Anterior cingulate cortex (tissue), 58 donors: ENCODE measurements around the gene C10orf95.
A peak's percentile ranks its signal among the peaks of the same experiment; 100 is the strongest.

ENCODE experiments used
- DNase-seq, 58 donors: peaks; one replicate each; lab custom pipeline; 2025; lab: John Stamatoyannopoulos, UW

The C10orf95 gene

GRCh38 chr10:102436312-102436711 lies 15.0 kb downstream of the C10orf95 start:
- no peak for DNase-seq

- DNase-seq, result peak in 9 of 58 donors; percentile 15 to 46 (median 19)
These were observed 15.7 kb downstream of the C10orf95 start for GRCh38 chr10:102435529-102436233.

DNA sequence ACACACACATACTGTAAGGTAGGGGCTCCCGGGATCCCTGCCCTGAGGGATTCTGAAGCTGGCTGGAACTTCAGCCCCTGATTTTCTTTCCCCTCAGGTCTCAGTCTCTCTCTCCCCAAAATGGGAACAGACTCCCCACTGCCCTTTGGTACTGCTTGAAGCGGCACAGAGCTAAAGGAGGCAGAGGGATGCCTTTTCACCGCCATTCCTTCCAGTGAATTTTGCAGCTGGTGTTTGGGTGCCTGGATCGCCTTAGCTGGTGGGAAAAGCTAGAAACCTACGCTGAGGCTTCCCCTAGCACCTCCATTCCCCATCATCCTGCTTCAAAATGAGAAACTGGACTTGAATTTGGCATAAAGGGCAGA lies 16.2 kb downstream of the C10orf95 start:
- DNase-seq, result peak in 1 of 58 donors; percentile 19

- DNase-seq, result no peak
These were observed 16.8 kb downstream of the C10orf95 start for GRCh38 chr10:102434394-102435132.

DNA sequence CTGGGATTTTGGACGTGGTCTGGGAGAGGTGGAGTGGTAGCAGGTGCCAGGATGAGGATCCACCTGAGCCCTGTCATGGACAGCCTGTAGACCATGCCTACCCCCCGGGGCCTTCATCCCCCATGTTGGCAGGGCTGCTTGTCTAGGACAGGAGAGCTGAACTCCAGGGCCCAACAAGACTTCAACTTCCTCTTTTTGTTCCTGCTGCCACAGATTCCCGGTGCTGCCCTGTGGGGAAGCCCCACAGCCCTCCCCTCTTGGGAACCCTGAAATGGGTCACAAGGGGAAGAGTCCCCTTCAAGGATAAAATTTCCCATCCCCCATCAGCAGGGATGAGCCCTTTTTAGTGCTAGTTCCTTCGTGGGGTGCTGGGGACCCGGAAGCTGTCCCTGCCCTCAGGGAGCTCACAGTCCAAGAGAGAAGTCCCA lies 17.7 kb downstream of the C10orf95 start:
- DNase-seq, result no peak

GRCh38 chr10:102432162-102432950 lies 19.0 kb downstream of the C10orf95 start, which contains the start of gene CUEDC2:
Gene CUEDC2 (minus strand): TSS chr10:102432574. CDS start chr10:102425188, 7,386 bp downstream.
- peak; percentile 52 to 98 (median 93) for DNase-seq

DNA sequence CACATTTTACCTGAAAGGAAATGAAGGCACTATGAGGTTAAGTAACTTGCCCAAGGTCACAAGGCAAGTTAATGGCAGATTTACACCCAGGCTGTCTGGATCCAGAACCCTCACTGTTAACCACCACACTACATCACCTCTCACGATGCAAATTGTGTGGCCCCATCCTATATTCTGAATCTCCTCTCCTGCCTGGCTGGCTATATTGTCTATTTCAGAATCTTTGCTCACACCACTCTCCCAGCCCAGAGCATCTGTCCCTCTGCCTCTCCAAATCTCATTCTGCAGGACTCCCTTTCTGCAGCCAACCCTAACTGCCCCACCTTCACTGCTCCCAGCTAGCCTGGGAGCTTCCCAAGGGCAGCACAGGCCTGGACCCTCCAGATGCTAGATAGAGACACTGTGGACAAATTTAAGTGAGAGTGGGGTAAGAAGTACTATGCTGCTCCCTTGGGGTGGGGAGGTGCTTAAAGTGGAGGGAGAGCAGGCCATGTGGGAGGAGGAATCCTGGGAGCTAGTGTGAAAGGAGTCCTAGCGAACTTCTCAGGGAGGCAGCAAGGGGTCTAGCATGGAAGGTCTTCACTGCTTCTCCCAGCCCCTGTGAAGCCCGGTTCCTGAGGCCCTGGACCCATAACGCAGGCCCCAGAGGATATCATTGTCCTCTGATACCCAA lies 19.8 kb downstream of the C10orf95 start:
- DNase-seq, result peak in 1 of 58 donors; percentile 25

GRCh38 chr10:102429468-102429867 lies 21.9 kb downstream of the C10orf95 start:
- no peak for DNase-seq

- DNase-seq, result no peak
These were observed 24.5 kb downstream of the C10orf95 start for GRCh38 chr10:102426803-102427287.

DNA sequence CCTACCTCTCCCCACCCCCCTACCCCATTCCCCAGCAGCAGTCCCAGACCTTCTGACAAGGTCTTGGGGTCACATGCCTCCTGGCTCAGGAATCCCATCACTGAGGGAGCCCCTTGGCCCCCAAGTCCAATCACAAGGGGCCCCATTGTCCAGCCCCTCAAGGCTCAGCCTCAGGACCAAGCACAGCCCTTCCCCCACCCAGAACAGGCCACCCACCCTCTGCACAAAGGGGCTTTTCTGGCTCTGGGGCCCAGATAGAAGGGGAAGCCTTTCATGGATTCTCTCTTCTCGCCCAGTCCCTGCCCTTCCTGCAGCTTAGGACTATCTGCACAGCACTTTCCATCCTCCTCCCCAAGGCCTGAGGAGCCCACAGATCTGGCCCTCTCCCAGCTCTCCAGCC lies 25.9 kb downstream of the C10orf95 start:
- DNase-seq, result no peak

DNA sequence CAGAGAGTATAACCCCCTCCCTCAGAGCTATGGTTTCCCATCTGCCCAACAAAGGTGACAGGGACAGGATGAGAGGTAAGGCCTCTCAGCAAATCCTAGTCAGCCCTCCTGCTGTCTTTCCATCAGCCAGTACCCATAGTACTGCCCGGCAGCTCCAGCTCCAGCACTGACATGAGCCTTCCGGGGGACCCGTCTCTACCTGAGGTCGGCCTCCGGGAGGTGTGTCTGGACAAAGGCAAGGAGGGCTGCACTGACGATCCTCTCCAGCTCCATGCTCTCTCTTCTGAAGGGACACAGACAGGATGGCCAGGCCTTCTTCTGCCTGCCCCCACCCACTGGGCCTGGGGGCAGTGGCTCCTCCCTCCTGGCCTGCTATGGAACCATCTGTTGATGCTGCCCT lies 26.4 kb downstream of the C10orf95 start:
- DNase-seq, result no peak

DNA sequence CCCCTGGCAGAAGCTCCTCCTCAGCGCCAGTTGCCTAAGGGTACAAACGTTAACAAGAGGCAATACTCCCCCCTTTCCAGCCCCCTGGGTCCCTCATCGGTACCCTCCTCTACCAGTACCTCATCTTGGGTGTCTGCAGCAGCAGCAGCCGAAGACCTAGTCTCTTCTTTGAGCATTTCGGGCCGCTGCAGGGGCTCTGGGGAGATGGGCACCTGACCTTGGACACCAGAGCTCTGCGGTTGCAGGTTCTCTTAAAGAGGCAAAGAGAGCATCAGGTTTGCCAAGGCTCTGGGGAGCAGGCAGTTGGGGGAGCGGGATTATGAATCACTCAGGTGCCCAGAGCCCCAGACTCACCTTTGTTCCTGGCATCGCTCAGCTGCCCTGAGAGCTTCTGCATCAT lies 27.2 kb downstream of the C10orf95 start:
- DNase-seq, result no peak

GRCh38 chr10:102423372-102423968 lies 27.9 kb downstream of the C10orf95 start:
- DNase-seq, result no peak

DNA sequence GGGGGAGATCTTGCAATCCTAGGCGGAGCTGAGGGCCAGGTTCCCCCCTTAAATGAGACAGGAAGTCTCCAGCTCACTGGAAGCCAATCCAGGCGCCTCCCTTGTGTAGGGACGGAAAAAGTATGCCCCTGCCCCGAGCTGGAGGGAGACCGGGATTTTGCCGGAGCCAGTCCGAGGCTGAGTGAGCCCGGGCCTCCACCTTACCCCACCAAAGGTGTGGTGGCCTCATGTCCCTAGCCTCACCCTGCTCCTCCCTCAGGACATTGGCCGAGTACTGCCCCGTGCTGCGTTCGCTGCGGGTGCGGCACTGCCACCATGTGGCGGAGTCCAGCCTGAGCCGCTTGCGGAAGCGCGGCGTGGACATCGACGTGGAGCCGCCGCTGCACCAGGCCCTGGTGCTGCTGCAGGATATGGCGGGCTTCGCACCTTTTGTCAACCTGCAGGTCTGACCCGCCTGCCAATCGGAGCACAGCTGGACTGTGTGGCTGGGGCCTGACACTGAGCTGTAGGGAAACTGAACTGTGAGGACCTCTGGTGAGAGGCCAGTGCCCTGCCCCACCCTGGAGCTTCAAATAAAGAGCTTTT lies 28.7 kb downstream of the C10orf95 start:
- DNase-seq, result peak in 48 of 58 donors; percentile 17 to 77 (median 54)

DNA sequence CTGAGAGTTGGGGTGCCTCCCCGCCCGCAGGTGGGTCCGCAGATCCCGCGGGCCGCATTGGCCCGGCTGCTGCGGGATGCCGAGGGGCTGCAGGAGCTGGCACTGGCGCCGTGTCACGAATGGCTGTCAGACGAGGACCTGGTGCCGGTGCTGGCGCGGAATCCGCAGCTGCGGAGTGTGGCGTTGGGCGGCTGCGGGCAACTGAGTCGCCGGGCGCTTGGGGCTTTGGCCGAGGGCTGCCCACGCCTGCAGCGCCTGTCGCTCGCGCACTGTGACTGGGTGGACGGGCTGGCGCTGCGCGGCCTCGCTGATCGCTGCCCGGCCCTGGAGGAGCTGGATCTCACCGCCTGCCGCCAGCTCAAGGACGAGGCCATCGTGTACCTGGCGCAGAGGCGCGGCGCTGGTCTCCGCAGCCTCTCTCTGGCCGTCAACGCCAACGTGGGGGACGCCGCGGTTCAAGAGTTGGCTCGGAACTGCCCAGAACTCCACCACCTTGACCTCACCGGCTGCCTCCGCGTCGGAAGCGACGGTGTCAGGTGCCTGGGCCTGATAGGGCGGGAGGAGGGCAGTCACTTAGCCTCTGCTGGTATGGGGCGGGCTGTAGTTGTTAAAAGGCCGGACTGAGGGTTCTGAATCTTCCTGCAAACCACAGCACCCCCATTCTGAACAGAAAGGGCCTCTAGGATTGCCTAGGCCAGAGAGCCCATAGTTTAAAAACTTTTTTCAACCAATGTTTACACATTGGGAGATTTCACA lies 29.4 kb downstream of the C10orf95 start:
- peak in 5 of 58 donors; percentile 19 to 50 (median 33) for DNase-seq

- DNase-seq, result peak in 1 of 58 donors; percentile 57
These were observed 29.9 kb downstream of the C10orf95 start for GRCh38 chr10:102421507-102421756.

GRCh38 chr10:102420714-102421506 lies 30.4 kb downstream of the C10orf95 start, which contains the start of gene FBXL15:
Gene FBXL15 (plus strand): TSS chr10:102420836. CDS start chr10:102421130, 294 bp downstream.
- DNase-seq, result peak; percentile 74 to 97 (median 94)

DNA sequence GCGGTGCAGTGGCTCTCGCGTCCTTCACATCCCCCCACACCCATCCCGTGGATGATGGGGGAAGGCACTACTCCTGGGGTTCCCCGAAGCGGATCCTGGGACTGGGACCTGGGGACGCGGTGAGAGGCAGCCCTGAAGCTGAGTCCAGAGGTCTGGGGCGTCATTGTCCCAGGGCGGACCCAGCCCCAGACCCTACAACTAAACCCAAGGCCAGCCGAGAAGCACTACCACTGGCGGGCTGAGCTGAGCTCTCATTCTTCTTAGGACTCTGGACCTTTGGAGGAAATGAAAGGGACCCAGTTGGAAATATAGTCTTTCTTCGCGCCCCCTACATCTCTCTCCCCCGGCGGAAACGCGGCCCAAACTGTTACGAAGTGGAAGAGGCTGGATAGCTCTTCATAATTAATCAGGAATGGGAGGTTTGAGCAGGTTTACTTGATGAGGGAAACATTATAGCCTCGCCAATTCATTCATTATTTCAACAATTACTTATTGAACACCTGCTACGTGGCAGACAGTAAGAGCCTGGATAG lies 31.1 kb downstream of the C10orf95 start:
- DNase-seq, result no peak
